ENCODE measurements around the gene DENND1A.

The DENND1A gene

GRCh38 chr9:123542435-123543225 is 387.3 kb downstream of the DENND1A start:
- no peak for DNase-seq (ENCODE audit: low read depth)
- TF ChIP-seq, protein P1, sequence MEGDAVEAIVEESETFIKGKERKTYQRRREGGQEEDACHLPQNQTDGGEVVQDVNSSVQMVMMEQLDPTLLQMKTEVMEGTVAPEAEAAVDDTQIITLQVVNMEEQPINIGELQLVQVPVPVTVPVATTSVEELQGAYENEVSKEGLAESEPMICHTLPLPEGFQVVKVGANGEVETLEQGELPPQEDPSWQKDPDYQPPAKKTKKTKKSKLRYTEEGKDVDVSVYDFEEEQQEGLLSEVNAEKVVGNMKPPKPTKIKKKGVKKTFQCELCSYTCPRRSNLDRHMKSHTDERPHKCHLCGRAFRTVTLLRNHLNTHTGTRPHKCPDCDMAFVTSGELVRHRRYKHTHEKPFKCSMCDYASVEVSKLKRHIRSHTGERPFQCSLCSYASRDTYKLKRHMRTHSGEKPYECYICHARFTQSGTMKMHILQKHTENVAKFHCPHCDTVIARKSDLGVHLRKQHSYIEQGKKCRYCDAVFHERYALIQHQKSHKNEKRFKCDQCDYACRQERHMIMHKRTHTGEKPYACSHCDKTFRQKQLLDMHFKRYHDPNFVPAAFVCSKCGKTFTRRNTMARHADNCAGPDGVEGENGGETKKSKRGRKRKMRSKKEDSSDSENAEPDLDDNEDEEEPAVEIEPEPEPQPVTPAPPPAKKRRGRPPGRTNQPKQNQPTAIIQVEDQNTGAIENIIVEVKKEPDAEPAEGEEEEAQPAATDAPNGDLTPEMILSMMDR (conservative IDR thresholded peaks at IDR 0.05; ENCODE audit: low read depth, low read length), result no peak
- H3K4me3 ChIP-seq (ENCODE audit: low read length), result no peak overlapping the region

- TF ChIP-seq, protein P1 (conservative IDR thresholded peaks at IDR 0.05; ENCODE audit: low read depth, low read length), result no peak
- H3K4me3 ChIP-seq (ENCODE audit: low read length), result no peak overlapping the region
- DNase-seq (ENCODE audit: low read depth), result no peak
These were observed 388.5 kb downstream of the DENND1A start for GRCh38 chr9:123541411-123541810.

DNA sequence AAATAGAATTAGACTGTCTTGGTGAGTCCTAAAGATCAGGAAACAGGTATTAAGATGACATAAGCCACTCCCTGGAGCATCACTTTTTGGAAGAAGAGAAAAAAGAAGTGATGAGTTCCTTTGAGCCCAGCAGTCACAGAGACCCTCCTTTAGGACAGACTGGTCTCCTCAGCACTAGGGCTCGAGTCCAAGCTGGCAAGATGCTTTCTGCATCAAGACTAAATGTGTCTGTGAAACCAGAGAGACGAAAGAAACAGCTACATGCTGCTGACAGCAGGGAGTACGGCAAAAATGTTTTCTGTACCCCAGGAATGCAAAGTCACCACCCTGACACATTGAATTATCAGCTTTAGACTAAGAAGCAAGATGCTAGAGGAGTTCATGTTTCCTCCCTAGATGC is 389.5 kb downstream of the DENND1A start:
- TF ChIP-seq, protein P1 (conservative IDR thresholded peaks at IDR 0.05; ENCODE audit: low read depth, low read length), result no peak
- no peak overlapping the region for H3K4me3 ChIP-seq (ENCODE audit: low read length)
- DNase-seq (ENCODE audit: low read depth), result no peak

DNA sequence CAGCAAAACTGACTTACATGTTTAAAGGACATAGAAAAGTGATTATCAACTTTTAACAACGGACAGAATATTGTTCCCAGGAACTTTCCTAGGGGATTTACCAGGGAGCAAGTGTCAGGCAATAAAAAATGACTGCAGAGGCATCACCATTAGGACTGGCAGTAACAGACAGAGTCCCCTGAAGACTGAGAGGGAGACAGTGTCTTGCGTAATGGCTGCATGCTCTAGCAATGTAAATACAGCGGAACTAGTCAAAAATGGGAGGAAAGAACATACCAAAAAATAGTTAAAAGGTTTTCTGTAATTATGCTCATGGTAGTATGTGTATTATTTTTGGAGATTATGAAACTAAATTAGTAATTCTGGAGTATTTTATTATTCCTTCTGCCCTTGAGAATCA is 392.1 kb downstream of the DENND1A start:
- DNase-seq (ENCODE audit: low read depth), result no peak
- TF ChIP-seq, protein P1 (conservative IDR thresholded peaks at IDR 0.05; ENCODE audit: low read depth, low read length), result no peak
- H3K4me3 ChIP-seq (ENCODE audit: low read length), result no peak overlapping the region

DNA sequence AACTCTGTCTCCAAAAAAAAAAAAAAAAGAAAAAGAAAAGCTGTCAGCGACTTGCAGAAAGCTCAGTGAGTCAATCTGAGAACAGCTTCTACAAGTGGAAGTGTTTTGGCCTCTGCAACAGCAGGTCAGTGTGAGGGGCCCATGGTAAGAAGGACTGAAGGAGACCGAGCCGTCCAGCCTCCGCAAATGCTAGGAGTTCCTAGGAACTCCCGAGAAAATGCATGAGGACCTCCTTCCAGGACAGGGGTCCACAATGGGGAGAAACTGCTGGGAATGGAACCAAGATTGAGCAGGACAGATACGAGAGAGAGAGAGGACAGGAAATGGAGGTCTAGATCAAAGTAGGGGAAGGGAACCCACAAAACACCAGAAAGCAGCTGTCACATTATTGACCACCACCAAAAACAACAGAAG is 393.5 kb downstream of the DENND1A start:
- TF ChIP-seq, protein P1 (conservative IDR thresholded peaks at IDR 0.05; ENCODE audit: low read depth, low read length), result no peak
- no peak for DNase-seq (ENCODE audit: low read depth)

GRCh38 chr9:123534336-123534735 is 395.6 kb downstream of the DENND1A start:
- no peak for DNase-seq (ENCODE audit: low read depth)

More for the DNA sequence above, 393.5 kb downstream of the DENND1A start:
- H3K4me3 ChIP-seq (ENCODE audit: low read length), result no peak overlapping the region

More at GRCh38 chr9:123534336-123534735, 395.6 kb downstream of the DENND1A start:
- TF ChIP-seq, protein P1 (conservative IDR thresholded peaks at IDR 0.05; ENCODE audit: low read depth, low read length), result no peak
- no peak overlapping the region for H3K4me3 ChIP-seq (ENCODE audit: low read length)

All from retinal pigment epithelial cell (primary cell).